K562 (cell line): ENCODE data around the gene LRRC3C. TPM values are rescaled to one million over a fixed set of nuclear protein-coding genes. Genes with fewer than 3 reads are reported as not detected.
A peak's percentile ranks its signal among the peaks of the same experiment; 100 is the strongest.

Experiments used
- ATAC-seq: fragments of 200-7000 bp; cut with Tn5 transposase; 3 replicates; pipeline ENCODE4 v1.9.1; 2020; ENCODE audit warnings: moderate library complexity
- BruUV-seq: library from RNA; stranded (reverse); fragments of 400-500 nt; replicated peaks from 2 replicates; lab custom pipeline; 2021; lab: Mats Ljungman, UMichigan
- CTCF ChIA-PET: fragments of 300-600 bp; formaldehyde crosslinking; extraction: SDS; loops from one replicate; lab custom pipeline; 2021; ENCODE audit warnings: low intra/inter-chr PET ratio; lab: Yijun Ruan, JAX
- POLR2A ChIA-PET: fragments of 300-600, 350-650 bp; sonication (Branson Sonifier 250); formaldehyde crosslinking; extraction: SDS; loops from one replicate; lab custom pipeline; 2021; ENCODE audit warnings: antibody characterized with exemption, inconsistent platforms; lab: Yijun Ruan, JAX
- DNase-seq, 4 experiments: peaks; one replicate each; pipeline versions ENCODE4 v3.0.0 to v3.0.0-alpha.2; 2011 to 2018; ENCODE audit warnings: low spot score in 3 of 4, mixed read lengths in 3 of 4; ENCODE audit errors: extremely low read depth in 1 of 4
- FAIRE-seq: peaks from 2 replicates; lab custom pipeline; 2011; peaks lifted over from hg19 to GRCh38; lab: Jason Lieb, UNC
- H2AFZ ChIP-seq: 2 replicates; pipeline ENCODE4 v1.6.0; 2011; ENCODE audit warnings: low read depth, low read length, control low read depth, inconsistent platforms
- H3K27ac ChIP-seq: fragments of 200-600 bp; 3 replicates; pipeline ENCODE4 v1.8.0; 2011; ENCODE audit warnings: low read depth, mild to moderate bottlenecking, control low read depth, inconsistent platforms, low read length, moderate library complexity, mixed read lengths; ENCODE audit errors: extremely low read depth
- H3K27me3 ChIP-seq, 2 experiments: fragments of 300-600 bp in 1 of 2; 2 replicates in 1 of 2; 3 replicates in 1 of 2; pipeline versions ENCODE4 v1.6.0 to v1.8.0; 2011; ENCODE audit warnings: inconsistent platforms in 2 of 2, low read length in 2 of 2, mild to moderate bottlenecking in 1 of 2, mixed read lengths in 1 of 2, moderate library complexity in 1 of 2; ENCODE audit not compliant: control insufficient read depth in 2 of 2, insufficient read depth in 2 of 2
- H3K36me3 ChIP-seq: fragments of 300-600 bp; 3 replicates; pipeline ENCODE4 v1.8.0; 2011; ENCODE audit warnings: mild to moderate bottlenecking, low read length, inconsistent platforms; ENCODE audit not compliant: control insufficient read depth, insufficient read depth
- H3K4me1 ChIP-seq, 2 experiments: fragments of 200-600 bp in 1 of 2; replicated peaks in 1 of 2; 2 replicates in 1 of 2; 3 replicates in 1 of 2; pipeline versions ENCODE4 v1.5.1 to v1.8.0; 2011; ENCODE audit warnings: inconsistent platforms in 2 of 2, low read length in 2 of 2, mild to moderate bottlenecking in 1 of 2, mixed read lengths in 1 of 2, moderate library complexity in 1 of 2; ENCODE audit not compliant: control insufficient read depth in 2 of 2, insufficient read depth in 2 of 2
- H3K4me2 ChIP-seq: 2 replicates; pipeline ENCODE4 v1.6.1; 2011; ENCODE audit warnings: low read length, control low read depth, inconsistent platforms, mixed read lengths; ENCODE audit not compliant: insufficient read depth
- H3K4me3 ChIP-seq: fragments of 200-600 bp; sonication (generic), shearing (Covaris generic); 2 replicates; pipeline ENCODE4 v1.5.1; 2016; ENCODE audit warnings: control low read depth, inconsistent platforms
- H3K79me2 ChIP-seq: fragments of 200-600 bp; 3 replicates; pipeline ENCODE4 v1.8.0; 2011; ENCODE audit warnings: low read length, inconsistent platforms; ENCODE audit not compliant: control insufficient read depth, insufficient read depth
- H3K9ac ChIP-seq, 2 experiments: 2 replicates each; pipeline versions ENCODE4 v1.6.0 to v1.6.1; 2011; ENCODE audit warnings: low read depth in 2 of 2, low read length in 2 of 2, control low read depth in 1 of 2, inconsistent platforms in 1 of 2, mild to moderate bottlenecking in 1 of 2, mixed read lengths in 1 of 2; ENCODE audit not compliant: insufficient read depth in 1 of 2
- H3K9me1 ChIP-seq: one replicate; pipeline ENCODE4 v1.6.0; 2011; ENCODE audit warnings: inconsistent platforms, mild to moderate bottlenecking, low read length, moderate library complexity; ENCODE audit not compliant: control insufficient read depth, insufficient read depth
- H3K9me3 ChIP-seq: replicated peaks from 2 replicates; pipeline ENCODE4 v1.5.1; 2011; ENCODE audit warnings: low read depth, low read length, inconsistent platforms; ENCODE audit not compliant: control insufficient read depth, insufficient read depth
- H4K20me1 ChIP-seq: replicated peaks from 2 replicates; pipeline ENCODE4 v1.6.1; 2011; ENCODE audit warnings: low read length, inconsistent platforms, mixed read lengths; ENCODE audit not compliant: control insufficient read depth, insufficient read depth
- C11orf30 ChIP-seq: fragments of 450-650 bp; IDR thresholded peaks from 2 replicates; pipeline ENCODE4 v1.6.1; 2016; ENCODE audit warnings: low read depth, mild to moderate bottlenecking
- CEBPG ChIP-seq, 3 experiments: fragments of 200-800 bp in 1 of 3; sonication (Bioruptor generic) in 1 of 3; sonication (generic) in 1 of 3; formaldehyde crosslinking in 1 of 3; IDR thresholded peaks in 2 of 3; conservative IDR thresholded peaks in 1 of 3; 2 replicates each; pipeline versions ENCODE4 v1.6.1 to v1.8.0; 2016 to 2022; ENCODE audit warnings: missing compliant biosample characterization in 2 of 3, missing genetic modification characterization in 2 of 3, mild to moderate bottlenecking in 1 of 3, missing genetic modification reagents in 1 of 3
- ETS1 ChIP-seq: conservative IDR thresholded peaks from 2 replicates; pipeline ENCODE4 v1.6.1; 2011; ENCODE audit warnings: low read depth, mild to moderate bottlenecking, low read length; ENCODE audit not compliant: control insufficient read depth
- ETV1 ChIP-seq: fragments of 450-650 bp; conservative IDR thresholded peaks from 2 replicates; pipeline ENCODE4 v1.6.1; 2016; ENCODE audit warnings: missing genetic modification characterization, control low read depth, low read depth, missing compliant biosample characterization
- HNRNPL ChIP-seq: fragments of 200-400 bp; formaldehyde crosslinking; IDR thresholded peaks from 2 replicates; pipeline ENCODE4 v1.6.1; 2017; ENCODE audit warnings: low read depth, mild to moderate bottlenecking, low read length
- JUND ChIP-seq, 2 experiments: IDR thresholded peaks; 2 replicates in 1 of 2; 3 replicates in 1 of 2; pipeline ENCODE4 v1.6.1; 2011; ENCODE audit warnings: borderline replicate concordance in 2 of 2, low read depth in 2 of 2, low read length in 2 of 2, improper control_type of control experiment in 1 of 2, missing biosample characterization in 1 of 2, missing genetic modification characterization in 1 of 2, missing genetic modification reagents in 1 of 2
- KDM5B ChIP-seq: fragments of 200-600 bp; sonication (generic); IDR thresholded peaks from 2 replicates; pipeline ENCODE4 v1.6.1; 2012; ENCODE audit warnings: low read depth, mild to moderate bottlenecking, moderate library complexity, low read length, control low read depth, inconsistent platforms; ENCODE audit not compliant: insufficient replicate concordance
- L3MBTL2 ChIP-seq: fragments of 450-650 bp; IDR thresholded peaks from 2 replicates; pipeline ENCODE4 v1.6.1; 2016; ENCODE audit warnings: mild to moderate bottlenecking, moderate library complexity
- MAFG ChIP-seq: fragments of 450-650 bp; conservative IDR thresholded peaks from 2 replicates; pipeline ENCODE4 v1.6.1; 2016; ENCODE audit warnings: missing genetic modification characterization, missing compliant biosample characterization
- RBM25 ChIP-seq: fragments of 200-400 bp; formaldehyde crosslinking; IDR thresholded peaks from 2 replicates; pipeline ENCODE4 v1.6.1; 2018; ENCODE audit warnings: low read length, low read depth, moderate library complexity; ENCODE audit not compliant: severe bottlenecking
- RBM34 ChIP-seq: fragments of 200-400 bp; formaldehyde crosslinking; IDR thresholded peaks from 2 replicates; pipeline ENCODE4 v1.6.1; 2018; ENCODE audit warnings: low read length, borderline replicate concordance; ENCODE audit not compliant: insufficient read depth
- RCOR1 ChIP-seq, 2 experiments: IDR thresholded peaks; 2 replicates each; pipeline ENCODE4 v1.6.1; 2012; ENCODE audit warnings: low read depth in 2 of 2, low read length in 2 of 2, borderline replicate concordance in 1 of 2, improper control_type of control experiment in 1 of 2
- SMARCE1 ChIP-seq: fragments of 450-650 bp; IDR thresholded peaks from 2 replicates; pipeline ENCODE4 v1.7.1; 2016; ENCODE audit warnings: mild to moderate bottlenecking
- SP1 ChIP-seq: sonication (generic); formaldehyde crosslinking; IDR thresholded peaks from 2 replicates; pipeline ENCODE4 v1.8.1; 2022; ENCODE audit warnings: mild to moderate bottlenecking, missing genetic modification reagents
- STAT5A ChIP-seq: IDR thresholded peaks from 2 replicates; pipeline ENCODE4 v1.6.1; 2012; ENCODE audit warnings: low read length, inconsistent platforms, borderline replicate concordance
- TFAP4 ChIP-seq: sonication (generic); formaldehyde crosslinking; IDR thresholded peaks from 2 replicates; pipeline ENCODE4 v1.8.0; 2022; ENCODE audit warnings: missing genetic modification reagents, mild to moderate bottlenecking, moderate library complexity, borderline replicate concordance
- ZBTB17 ChIP-seq: fragments of 450-650 bp; formaldehyde crosslinking; IDR thresholded peaks from 2 replicates; pipeline ENCODE4 v1.4.0; 2020; ENCODE audit warnings: mild to moderate bottlenecking
- ZFP1 ChIP-seq: fragments of 450-650 bp; formaldehyde crosslinking; IDR thresholded peaks from 2 replicates; pipeline ENCODE4 v1.4.0; 2020; ENCODE audit warnings: mild to moderate bottlenecking, mixed read lengths
- ZFP30 ChIP-seq: fragments of 250-450 bp; sonication (Bioruptor Pico); IDR thresholded peaks from 2 replicates; pipeline ENCODE4 v1.8.0; 2022; ENCODE audit warnings: moderate library complexity, mild to moderate bottlenecking, inconsistent platforms, borderline replicate concordance
- ZNF785 ChIP-seq: fragments of 250-450 bp; sonication (Bioruptor Pico); IDR thresholded peaks from 2 replicates; pipeline ENCODE4 v1.4.0; 2020; ENCODE audit warnings: mild to moderate bottlenecking
- ZZZ3 ChIP-seq: fragments of 450-650 bp; IDR thresholded peaks from 2 replicates; pipeline ENCODE4 v1.6.1; 2016; ENCODE audit warnings: antibody characterized with exemption, mild to moderate bottlenecking, moderate library complexity
- WGBS: fragments of 100-300 bp; shearing (Covaris generic); methylation state at CpG from one replicate; pipeline ENCODE4 v1.1.6; 2016; ENCODE audit warnings: low coverage, mixed read lengths; ENCODE audit not compliant: insufficient coverage; ENCODE audit errors: missing lambda C conversion rate; 5-methylcytosine and 5-hydroxymethylcytosine counted together
- in situ Hi-C: fragments of 300-500 bp; cut with MboI; formaldehyde crosslinking; loops from 4 replicates; pipeline ENCODE4 v1.15.0; 2018; ENCODE audit warnings: inconsistent platforms, mixed read lengths
- intact Hi-C: fragments of 100-400 bp; cut with micrococcal nuclease; formaldehyde crosslinking; loops from 2 replicates; pipeline ENCODE4 v1.14.2; 2022
- polyA plus RNA-seq, 8 experiments: library from polyadenylated mRNA; depleted of rRNA in 4 of 8; stranded (reverse) in 5 of 8; unstranded in 3 of 8; fragments of >200 nt; fragmentation: Nextera tagmentation in 2 of 8; fragmentation: Illumina TruSeq in 1 of 8; extraction: Ambion mirVana in 2 of 8; extraction: Trizol in 1 of 8; gene quantifications; 2 replicates each; pipeline versions ENCODE4 v1.2.1 to v1.2.3, GENCODE V29; 2011 to 2014; ENCODE audit warnings: inconsistent platforms in 1 of 8, missing spikeins in 1 of 8
- total RNA-seq, 7 experiments: library from RNA; depleted of rRNA in 6 of 7; stranded (reverse); fragments of >200 nt in 6 of 7; fragmentation: Illumina TruSeq in 2 of 7; extraction: Trizol in 2 of 7; gene quantifications; 2 replicates each; pipeline versions ENCODE4 v1.2.1 to v1.2.3, GENCODE V29; 2011 to 2021; ENCODE audit warnings: low replicate concordance in 1 of 7

LRRC3C gene
- total and polyA plus RNA-seq, 9 of the 15 experiments (the other 6 are each of a cell fraction or from before 2014, with no cell fraction given), result not detected

DNA sequence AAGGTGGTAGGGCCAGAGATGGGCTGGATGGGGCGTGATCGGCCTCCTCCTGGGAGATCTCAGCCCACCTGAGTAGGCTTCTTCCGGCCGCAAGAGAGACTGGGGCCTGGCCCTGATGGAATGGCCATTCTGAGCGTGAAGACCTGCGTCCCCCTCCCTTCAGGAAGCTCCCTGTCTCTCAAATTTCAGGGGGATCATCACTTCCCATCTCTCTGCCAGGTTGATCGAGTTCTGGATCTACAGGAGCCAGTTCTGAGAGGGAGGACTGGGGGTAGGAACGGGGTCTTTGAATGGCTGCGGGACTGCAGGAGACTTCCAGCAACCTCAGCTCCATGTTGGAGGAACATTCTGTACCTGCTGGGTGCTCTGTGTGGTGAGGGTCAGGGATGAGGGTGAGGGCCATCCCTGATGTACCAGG is 25.9 kb downstream of the LRRC3C start:
- in situ Hi-C loops, result no loop called here
- Histone ChIP-seq H3K4me2 (peak overlapping the region; percentile 90), H4K20me1 (no peaks in the 10 kb centered on the region), H3K9ac (peak overlapping the region; percentile 41 to 85), H2AFZ (peak overlapping the region; percentile 100), H3K9me1 (no peaks in the 10 kb centered on the region), H3K27me3 (no peaks in the 10 kb centered on the region), H3K36me3 (no peaks in the 10 kb centered on the region), H3K4me3 (peak overlapping the region; percentile 41), H3K9me3 (no peaks in the 10 kb centered on the region), H3K27ac (peak overlapping the region; percentile 51; the same call in 1 of the 3 replicates), H3K4me1 (peaks cover 13 to 18% of the 10 kb centered on the region in 2 experiments; a peak in 4 of 5 replicates), H3K79me2 (no peaks in the 10 kb centered on the region)
- WGBS, result 21% methylated on average over 6 of the region's 9 CpGs
- DNase-seq (no peak), FAIRE-seq (peak; percentile 46), ATAC-seq (no peak)
- POLR2A ChIA-PET, result interaction anchor here (1.1 kb wide), 1 partner anchor 13 kb away, joined by 3 read pairs; no protein-coding TSS in a partner anchor
- intact Hi-C loops, result loop anchor here (2.0 kb wide), 1 partner anchor 27 kb away; the partner anchor contains the start of genes LRRC3C and ORMDL3
- CTCF ChIA-PET, result interaction anchor here (0.7 kb wide), 1 partner anchor 340 kb away, joined by 4 read pairs; no protein-coding TSS in a partner anchor
- TSS peak; percentile 69 for BruUV-seq
- peak; percentile 30 for TF ChIP-seq KDM5B
- no peak for TF ChIP-seq RBM25
- TF ChIP-seq JUND (IDR thresholded peaks at IDR 0.05; ENCODE audit: borderline replicate concordance, low read depth, low read length), result no peak
- no peak for TF ChIP-seq JUND (tag; IDR thresholded peaks at IDR 0.05; ENCODE audit: borderline replicate concordance, low read depth, low read length)
- TF ChIP-seq ETV1 (tag), result 0 out of 2 replicates have a peak, but pooled peaks have one; percentile 1
- TF ChIP-seq ETS1, result no peak
- TF ChIP-seq CEBPG (CRISPR knock-in tag; IDR thresholded peaks at IDR 0.05), result no peak
- no peak for TF ChIP-seq CEBPG (tag; conservative IDR thresholded peaks at IDR 0.05 in 1 of 2, IDR thresholded peaks at IDR 0.05 in 1 of 2)
- TF ChIP-seq ZZZ3, result no peak
- no peak for TF ChIP-seq RBM34
- TF ChIP-seq ZFP30 (CRISPR knock-in tag), result no peak
- 0 out of 2 replicates have a peak, but pooled peaks have one; percentile 56 for TF ChIP-seq SP1
- no peak for TF ChIP-seq ZNF785 (CRISPR knock-in tag)
- 0 out of 2 replicates have a peak, but pooled peaks have one; percentile 19 for TF ChIP-seq TFAP4 (CRISPR knock-in tag)
- TF ChIP-seq MAFG, result no peak
- no peak for TF ChIP-seq C11orf30
- TF ChIP-seq ZBTB17 (CRISPR knock-in tag), result 0 out of 2 replicates have a peak, but pooled peaks have one; percentile 1
- TF ChIP-seq STAT5A, result no peak
- TF ChIP-seq SMARCE1, result no peak
- TF ChIP-seq ZFP1 (CRISPR knock-in tag), result no peak
- no peak for TF ChIP-seq RCOR1 (IDR thresholded peaks at IDR 0.05; ENCODE audit: borderline replicate concordance in 1 of 2, low read depth in 2 of 2, low read length in 2 of 2)
- TF ChIP-seq HNRNPL, result no peak
- TF ChIP-seq L3MBTL2, result no peak
